MM.1S (cell line): ENCODE results near the gene ATXN1.

Experiments
- DNase-seq: peaks from one replicate; pipeline ENCODE4 v3.0.0-alpha.2; 2015
- H2AFZ ChIP-seq: fragments of 300-600 bp; sonication (generic); 2 replicates; pipeline ENCODE4 v1.6.0; 2016; ENCODE audit warnings: antibody characterized with exemption, low read length
- H3F3A ChIP-seq: fragments of 300-600 bp; sonication (generic); 2 replicates; pipeline ENCODE4 v1.6.1; 2016; ENCODE audit warnings: mild to moderate bottlenecking, antibody characterized with exemption, low read length, moderate library complexity, mixed read lengths; ENCODE audit not compliant: insufficient read depth
- H3K27ac ChIP-seq: fragments of 300-600 bp; sonication (generic); 2 replicates; pipeline ENCODE4 v1.5.1; 2016; ENCODE audit warnings: mild to moderate bottlenecking, low read length
- H3K27me3 ChIP-seq: fragments of 300-600 bp; sonication (generic); replicated peaks from 2 replicates; pipeline ENCODE4 v1.6.0; 2016; ENCODE audit warnings: low read length; ENCODE audit not compliant: insufficient read depth
- H3K36me3 ChIP-seq: fragments of 300-600 bp; sonication (generic); replicated peaks from 2 replicates; pipeline ENCODE4 v1.6.1; 2016; ENCODE audit warnings: mild to moderate bottlenecking, low read length, mixed read lengths; ENCODE audit not compliant: insufficient read depth
- H3K4me1 ChIP-seq: fragments of 300-600 bp; sonication (generic); 2 replicates; pipeline ENCODE4 v1.6.1; 2016; ENCODE audit warnings: low read length, mixed read lengths
- H3K4me2 ChIP-seq: fragments of 300-600 bp; sonication (generic); 2 replicates; pipeline ENCODE4 v1.6.0; 2016; ENCODE audit warnings: low read depth, low read length
- H3K4me3 ChIP-seq: fragments of 300-600 bp; sonication (generic); 2 replicates; pipeline ENCODE4 v1.5.1; 2016; ENCODE audit warnings: low read length, mixed read lengths
- H3K79me2 ChIP-seq: fragments of 300-600 bp; sonication (generic); 2 replicates; pipeline ENCODE4 v1.6.1; 2016; ENCODE audit warnings: mixed run types, low read length, mixed read lengths
- H3K9ac ChIP-seq: fragments of 300-600 bp; sonication (generic); 2 replicates; pipeline ENCODE4 v1.6.1; 2016; ENCODE audit warnings: low read length, mixed read lengths
- H3K9me2 ChIP-seq: fragments of 300-600 bp; sonication (generic); replicated peaks from 2 replicates; pipeline ENCODE4 v1.6.1; 2016; ENCODE audit warnings: mild to moderate bottlenecking, low read length, mixed read lengths; ENCODE audit not compliant: insufficient read depth
- H3K9me3 ChIP-seq: fragments of 300-600 bp; sonication (generic); replicated peaks from 2 replicates; pipeline ENCODE4 v1.6.1; 2016; ENCODE audit warnings: mild to moderate bottlenecking, low read length, mixed read lengths; ENCODE audit not compliant: insufficient read depth
- H4K20me1 ChIP-seq: fragments of 300-600 bp; sonication (generic); 2 replicates; pipeline ENCODE4 v1.6.1; 2016; ENCODE audit warnings: mild to moderate bottlenecking, low read length, moderate library complexity, mixed read lengths; ENCODE audit not compliant: insufficient read depth
- CTCF ChIP-seq: fragments of 300-600 bp; sonication (generic); IDR thresholded peaks from 2 replicates; pipeline ENCODE4 v1.5.1; 2016; ENCODE audit warnings: antibody characterized with exemption, low read length, mixed read lengths
- EZH2 ChIP-seq: fragments of 300-600 bp; sonication (generic); optimal IDR thresholded peaks from 2 replicates; pipeline ENCODE3; 2017; ENCODE audit warnings: low read depth, mild to moderate bottlenecking, antibody characterized with exemption, low read length, mixed read lengths
- EZH2phosphoT487 ChIP-seq: fragments of 300-600 bp; sonication (generic); IDR thresholded peaks from 2 replicates; pipeline ENCODE4 v1.6.1; 2018; ENCODE audit warnings: antibody characterized with exemption, low read length

ATXN1 gene

GRCh38 chr6:16523606-16524379, 237.5 kb downstream of the ATXN1 start:
- Histone ChIP-seq H3K9me2 (no peaks in the 10 kb centered on the region), H2AFZ (no peak overlapping the region), H3K27me3 (no peaks in the 10 kb centered on the region), H3K4me1 (peaks cover 11% of the 10 kb centered on the region), H3K36me3 (no peaks in the 10 kb centered on the region), H3K9me3 (no peaks in the 10 kb centered on the region), H4K20me1 (no peaks in the 10 kb centered on the region), H3F3A (peaks cover 8% of the 10 kb centered on the region; the same call in 1 of the 2 replicates), H3K9ac (no peak overlapping the region), H3K4me3 (no peak overlapping the region), H3K27ac (no peak overlapping the region), H3K4me2 (no peak overlapping the region), H3K79me2 (no peaks in the 10 kb centered on the region)
- no peak for DNase-seq
- TF ChIP-seq CTCF (no peak), EZH2phosphoT487 (no peak), EZH2 (no peak)

DNA sequence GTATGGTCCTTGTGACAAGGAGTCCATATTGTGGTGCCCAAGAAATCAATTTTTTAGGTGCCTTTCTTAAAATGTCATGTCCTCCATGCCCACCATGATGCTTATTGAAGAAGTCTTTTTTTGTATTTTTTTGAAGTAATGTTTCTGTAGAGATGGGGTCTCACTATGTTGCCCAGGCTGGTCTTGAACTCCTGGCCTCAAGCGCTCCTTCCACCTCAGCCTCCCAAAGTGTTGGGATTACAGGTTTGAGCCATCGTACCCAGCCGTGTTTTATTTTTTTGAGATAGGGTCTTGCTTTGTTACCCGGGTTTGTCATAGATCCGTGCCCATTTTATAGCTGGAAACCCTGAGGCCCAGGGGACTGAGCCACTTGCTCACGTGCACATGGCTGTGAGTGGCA, 238.3 kb downstream of the ATXN1 start:
- no peaks in the 10 kb centered on the region for H3K27me3 ChIP-seq
- H3K9me2 ChIP-seq: no peaks in the 10 kb centered on the region
- H3K4me3 ChIP-seq: no peak overlapping the region
- H3F3A ChIP-seq: peaks cover 8% of the 10 kb centered on the region; the same call in 1 of the 2 replicates
- H4K20me1 ChIP-seq: no peaks in the 10 kb centered on the region
- DNase-seq: no peak
- no peaks in the 10 kb centered on the region for H3K36me3 ChIP-seq
- H2AFZ ChIP-seq: no peak overlapping the region
- no peaks in the 10 kb centered on the region for H3K79me2 ChIP-seq
- H3K4me2 ChIP-seq: no peak overlapping the region
- H3K27ac ChIP-seq: no peak overlapping the region
- H3K4me1 ChIP-seq: peaks cover 19% of the 10 kb centered on the region
- H3K9ac ChIP-seq: no peak overlapping the region
- TF ChIP-seq EZH2: no peak
- TF ChIP-seq CTCF: no peak
- no peak for TF ChIP-seq EZH2phosphoT487
- no peaks in the 10 kb centered on the region for H3K9me3 ChIP-seq

DNA sequence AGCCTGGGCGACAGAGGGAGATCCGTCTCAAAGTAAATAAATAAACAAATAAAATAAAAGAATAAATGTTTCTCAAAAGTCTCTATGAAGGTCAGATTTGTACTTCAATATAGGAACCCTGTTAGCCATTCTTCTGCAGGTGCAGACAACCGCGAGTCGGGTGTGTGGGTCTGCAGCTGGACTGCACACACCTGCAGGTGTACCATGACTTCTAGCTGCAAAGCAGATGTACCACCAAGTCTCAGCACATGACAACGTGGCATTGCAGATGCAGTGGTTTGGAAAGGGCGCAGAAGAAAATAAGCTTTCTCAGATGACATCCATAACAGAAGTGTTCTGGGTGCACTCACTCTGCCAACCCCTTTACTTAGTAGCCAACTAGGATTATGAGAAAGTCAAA, 239.7 kb downstream of the ATXN1 start:
- Histone ChIP-seq H3K79me2 (no peaks in the 10 kb centered on the region), H3K27me3 (no peaks in the 10 kb centered on the region), H4K20me1 (no peaks in the 10 kb centered on the region), H3K9me3 (no peaks in the 10 kb centered on the region), H3F3A (peaks cover 8% of the 10 kb centered on the region; the same call in 1 of the 2 replicates), H3K4me1 (peaks cover 23% of the 10 kb centered on the region), H3K27ac (no peak overlapping the region), H3K4me3 (no peak overlapping the region), H3K4me2 (no peak overlapping the region), H3K36me3 (no peaks in the 10 kb centered on the region), H3K9ac (no peak overlapping the region), H2AFZ (no peak overlapping the region), H3K9me2 (no peaks in the 10 kb centered on the region)
- no peak for DNase-seq
- no peak for TF ChIP-seq EZH2
- TF ChIP-seq EZH2phosphoT487: no peak
- TF ChIP-seq CTCF: no peak
